DOHH2 (cell line): ENCODE data around the gene DYNC2H1.

Source experiments
- EZH2phosphoT487 ChIP-seq: fragments of 200-600 bp; sonication (generic); IDR thresholded peaks from 2 replicates; pipeline ENCODE4 v1.6.1; 2017; ENCODE audit warnings: borderline replicate concordance, mild to moderate bottlenecking, antibody characterized with exemption, low read length, moderate library complexity, mixed read lengths
- TF ChIP-seq, protein P1 (sequence below): fragments of 200-600 bp; sonication (generic); IDR thresholded peaks from one replicate; pipeline ENCODE4 v1.5.1; 2014; ENCODE audit warnings: antibody characterized with exemption, mild to moderate bottlenecking, low read depth, low read length; ENCODE audit not compliant: poor library complexity, severe bottlenecking

- TF ChIP-seq, protein P1, sequence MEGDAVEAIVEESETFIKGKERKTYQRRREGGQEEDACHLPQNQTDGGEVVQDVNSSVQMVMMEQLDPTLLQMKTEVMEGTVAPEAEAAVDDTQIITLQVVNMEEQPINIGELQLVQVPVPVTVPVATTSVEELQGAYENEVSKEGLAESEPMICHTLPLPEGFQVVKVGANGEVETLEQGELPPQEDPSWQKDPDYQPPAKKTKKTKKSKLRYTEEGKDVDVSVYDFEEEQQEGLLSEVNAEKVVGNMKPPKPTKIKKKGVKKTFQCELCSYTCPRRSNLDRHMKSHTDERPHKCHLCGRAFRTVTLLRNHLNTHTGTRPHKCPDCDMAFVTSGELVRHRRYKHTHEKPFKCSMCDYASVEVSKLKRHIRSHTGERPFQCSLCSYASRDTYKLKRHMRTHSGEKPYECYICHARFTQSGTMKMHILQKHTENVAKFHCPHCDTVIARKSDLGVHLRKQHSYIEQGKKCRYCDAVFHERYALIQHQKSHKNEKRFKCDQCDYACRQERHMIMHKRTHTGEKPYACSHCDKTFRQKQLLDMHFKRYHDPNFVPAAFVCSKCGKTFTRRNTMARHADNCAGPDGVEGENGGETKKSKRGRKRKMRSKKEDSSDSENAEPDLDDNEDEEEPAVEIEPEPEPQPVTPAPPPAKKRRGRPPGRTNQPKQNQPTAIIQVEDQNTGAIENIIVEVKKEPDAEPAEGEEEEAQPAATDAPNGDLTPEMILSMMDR, result no peak
- no peak for TF ChIP-seq EZH2phosphoT487
These were observed 289.6 kb downstream of the DYNC2H1 start for GRCh38 chr11:103398829-103399228.
